H1 (cell line): Measurements from ENCODE around the gene HOXB5. TPM values are rescaled to one million over a fixed set of nuclear protein-coding genes. Genes with fewer than 3 reads are reported as not detected.

Experiments used
- CTCF ChIA-PET: fragments of 300-600 bp; sonication (Branson Sonifier 250); formaldehyde crosslinking; loops from one replicate; lab custom pipeline; 2021; ENCODE audit not compliant: partially characterized antibody; lab: Charles Lee
- POLR2A ChIA-PET: fragments of 300-600 bp; sonication (Branson Sonifier 250); formaldehyde crosslinking; loops from one replicate; lab custom pipeline; 2021; ENCODE audit warnings: inconsistent platforms; ENCODE audit not compliant: partially characterized antibody; lab: Charles Lee
- DNase-seq, 2 experiments: peaks; one replicate each; pipeline versions ENCODE4 v3.0.0 to v3.0.0-alpha.2; 2010 to 2022; ENCODE audit warnings: low spot score in 2 of 2, low read depth in 1 of 2, mixed read lengths in 1 of 2
- FAIRE-seq: peaks from 2 replicates; lab custom pipeline; 2011; peaks lifted over from hg19 to GRCh38; lab: Jason Lieb, UNC
- H2AFZ ChIP-seq: 2 replicates; pipeline ENCODE4 v1.8.1; 2012; ENCODE audit warnings: low read length, inconsistent platforms
- H2AK5ac ChIP-seq: 2 replicates; pipeline ENCODE4 v1.6.1; 2013; ENCODE audit warnings: low read depth, low read length
- H2BK120ac ChIP-seq: replicated peaks from 2 replicates; pipeline ENCODE3; 2013; ENCODE audit warnings: low read depth, low read length, inconsistent platforms
- H2BK12ac ChIP-seq: 2 replicates; pipeline ENCODE4 v1.6.1; 2013; ENCODE audit warnings: low read depth, low read length
- H2BK15ac ChIP-seq: 2 replicates; pipeline ENCODE4 v1.6.1; 2013; ENCODE audit warnings: low read length
- H2BK20ac ChIP-seq: 2 replicates; pipeline ENCODE4 v1.6.1; 2013; ENCODE audit warnings: low read length
- H2BK5ac ChIP-seq: 2 replicates; pipeline ENCODE4 v1.6.1; 2013; ENCODE audit warnings: low read depth, low read length
- H3K14ac ChIP-seq: 2 replicates; pipeline ENCODE4 v1.6.1; 2013; ENCODE audit warnings: inconsistent platforms; ENCODE audit not compliant: insufficient read length
- H3K18ac ChIP-seq: 2 replicates; pipeline ENCODE4 v1.6.1; 2013; ENCODE audit warnings: low read length; ENCODE audit errors: extremely low read depth
- H3K23ac ChIP-seq: 2 replicates; pipeline ENCODE4 v1.6.1; 2013; ENCODE audit warnings: inconsistent platforms; ENCODE audit not compliant: insufficient read length
- H3K23me2 ChIP-seq: 2 replicates; pipeline ENCODE4 v1.6.1; 2013; ENCODE audit warnings: low read depth, low read length
- H3K27ac ChIP-seq: 2 replicates; pipeline ENCODE4 v1.6.1; 2011; ENCODE audit warnings: low read depth, low read length, inconsistent platforms
- H3K27me3 ChIP-seq, 4 experiments: replicated peaks in 1 of 4; 1 replicate in 1 of 4; 2 replicates in 3 of 4; pipeline versions ENCODE4 v1.6.1 to v1.8.1; 2011 to 2013; ENCODE audit warnings: low read length in 3 of 4, mild to moderate bottlenecking in 3 of 4, inconsistent platforms in 2 of 4, mixed read lengths in 2 of 4, moderate library complexity in 1 of 4; ENCODE audit not compliant: control insufficient read depth in 3 of 4, insufficient read depth in 3 of 4; ENCODE audit errors: extremely low read depth in 1 of 4
- H3K36me3 ChIP-seq, 4 experiments: 2 replicates each; pipeline versions ENCODE4 v1.6.1 to v1.8.1; 2011 to 2013; ENCODE audit warnings: mild to moderate bottlenecking in 4 of 4, low read length in 3 of 4, moderate library complexity in 2 of 4, control low read depth in 1 of 4, inconsistent platforms in 1 of 4; ENCODE audit not compliant: insufficient read depth in 4 of 4, control insufficient read depth in 2 of 4
- H3K4ac ChIP-seq: replicated peaks from 2 replicates; pipeline ENCODE3; 2013; ENCODE audit warnings: low read length, low read depth, mixed read lengths, inconsistent platforms; ENCODE audit not compliant: insufficient read length
- H3K4me1 ChIP-seq, 4 experiments: replicated peaks in 1 of 4; 1 replicate in 1 of 4; 2 replicates in 3 of 4; pipeline versions ENCODE4 v1.6.1 to v1.8.1; 2011 to 2013; ENCODE audit warnings: low read length in 3 of 4, inconsistent platforms in 2 of 4, mixed read lengths in 1 of 4; ENCODE audit not compliant: insufficient read depth in 4 of 4, control insufficient read depth in 3 of 4
- H3K4me2 ChIP-seq, 2 experiments: 2 replicates each; pipeline versions ENCODE4 v1.6.1 to v1.8.1; 2011 to 2013; ENCODE audit warnings: low read depth in 2 of 2, low read length in 2 of 2, control low read depth in 1 of 2, inconsistent platforms in 1 of 2, mild to moderate bottlenecking in 1 of 2; ENCODE audit not compliant: insufficient read depth in 1 of 2
- H3K4me3 ChIP-seq, 4 experiments: fragments of 200-600, 300-600 bp in 1 of 4; sonication (generic), shearing (Covaris generic), sonication (Bioruptor Twin) in 1 of 4; 2 replicates each; pipeline versions ENCODE4 v1.5.1 to v1.8.1; 2011 to 2016; ENCODE audit warnings: low read length in 4 of 4, low read depth in 3 of 4, control low read depth in 2 of 4, inconsistent platforms in 2 of 4, mild to moderate bottlenecking in 2 of 4, mixed read lengths in 1 of 4, moderate library complexity in 1 of 4; ENCODE audit not compliant: insufficient read depth in 2 of 4; ENCODE audit errors: extremely low read depth in 1 of 4
- H3K56ac ChIP-seq: replicated peaks from 2 replicates; pipeline ENCODE3; 2013; ENCODE audit warnings: low read depth, mild to moderate bottlenecking, mixed read lengths, low read length, inconsistent platforms; ENCODE audit not compliant: insufficient read length
- H3K79me1 ChIP-seq: 2 replicates; pipeline ENCODE4 v1.6.1; 2013; ENCODE audit warnings: low read depth, low read length, control low read depth
- H3K79me2 ChIP-seq, 2 experiments: 2 replicates each; pipeline versions ENCODE4 v1.6.1 to v1.8.1; 2012 to 2013; ENCODE audit warnings: low read length in 2 of 2, mild to moderate bottlenecking in 2 of 2, inconsistent platforms in 1 of 2; ENCODE audit not compliant: insufficient read depth in 2 of 2, control insufficient read depth in 1 of 2
- H3K9ac ChIP-seq, 4 experiments: replicated peaks in 1 of 4; 1 replicate in 1 of 4; 2 replicates in 3 of 4; pipeline versions ENCODE4 v1.6.1 to v1.8.1; 2011 to 2013; ENCODE audit warnings: low read depth in 3 of 4, low read length in 3 of 4, control low read depth in 2 of 4, mild to moderate bottlenecking in 2 of 4, moderate library complexity in 2 of 4, inconsistent platforms in 1 of 4; ENCODE audit errors: extremely low read depth in 1 of 4
- H3K9me3 ChIP-seq, 2 experiments: 2 replicates each; pipeline versions ENCODE4 v1.6.1 to v1.8.1; 2012 to 2013; ENCODE audit warnings: mild to moderate bottlenecking in 2 of 2, moderate library complexity in 2 of 2, control low read depth in 1 of 2, inconsistent platforms in 1 of 2, low read depth in 1 of 2, low read length in 1 of 2, mixed read lengths in 1 of 2; ENCODE audit not compliant: insufficient read depth in 2 of 2
- H4K20me1 ChIP-seq, 2 experiments: replicated peaks in 1 of 2; 2 replicates each; pipeline versions ENCODE3 to v1.8.1; 2011 to 2013; ENCODE audit warnings: inconsistent platforms in 2 of 2, low read length in 2 of 2, mild to moderate bottlenecking in 1 of 2; ENCODE audit not compliant: insufficient read depth in 2 of 2, control insufficient read depth in 1 of 2
- H4K5ac ChIP-seq: 2 replicates; pipeline ENCODE4 v1.6.1; 2013; ENCODE audit warnings: low read length, low read depth, mixed read lengths, inconsistent platforms; ENCODE audit not compliant: insufficient read length
- H4K8ac ChIP-seq: 2 replicates; pipeline ENCODE4 v1.8.0; 2013; ENCODE audit warnings: mild to moderate bottlenecking, moderate library complexity, low read length, inconsistent platforms; ENCODE audit not compliant: insufficient read depth; ENCODE audit errors: extremely low read depth
- H4K91ac ChIP-seq: replicated peaks from 2 replicates; pipeline ENCODE3; 2013; ENCODE audit warnings: low read length, mixed read lengths, inconsistent platforms; ENCODE audit not compliant: insufficient read length
- CBX8 ChIP-seq: fragments of 300-800, 300-1000 bp; sonication (generic); IDR thresholded peaks from 2 replicates; pipeline ENCODE4 v1.7.1; 2016; ENCODE audit warnings: low read depth, low read length, borderline replicate concordance
- WGBS, 2 experiments: shearing (Covaris generic) in 1 of 2; methylation state at CpG; one replicate each; pipeline versions ENCODE4 v1.1.6 to v1.1.7; 2013 to 2015; ENCODE audit warnings: low lambda C conversion rate in 2 of 2, mixed read lengths in 2 of 2, inconsistent platforms in 1 of 2, low coverage in 1 of 2, missing lambda C conversion rate in 1 of 2; ENCODE audit not compliant: insufficient replicate concordance in 2 of 2, insufficient coverage in 1 of 2, insufficient read length in 1 of 2; ENCODE audit errors: extremely low coverage in 1 of 2, missing lambda C conversion rate in 1 of 2; 5-methylcytosine and 5-hydroxymethylcytosine counted together
- polyA plus RNA-seq, 7 experiments: library from polyadenylated mRNA; depleted of rRNA in 3 of 7; stranded (reverse) in 5 of 7; unstranded in 2 of 7; fragments of >200 nt in 5 of 7; fragments of 200-250 nt in 2 of 7; gene quantifications; 1 replicate in 5 of 7; 2 replicates in 1 of 7; 4 replicates in 1 of 7; pipeline versions ENCODE4 v1.2.1 to v1.2.3, GENCODE V29; 2011 to 2013; ENCODE audit warnings: missing spikeins in 2 of 7, mixed read lengths in 2 of 7
- total RNA-seq: library from RNA; stranded (reverse); fragmentation: NEBNext Ultra II Directional; extraction: Animal tissue kit (Norgen Biotek cat#: 25700); gene quantifications from 2 replicates; pipeline ENCODE4 v1.2.1, GENCODE V29; 2021
- TF ChIP-seq, protein P1 (sequence below): IDR thresholded peaks from 2 replicates; pipeline ENCODE4 v1.6.1; 2012; ENCODE audit warnings: low read length, inconsistent platforms

The HOXB5 gene
- total and polyA plus RNA-seq, 2 of the 8 experiments (the other 6 are each of a cell fraction or from before 2014, with no cell fraction given) = not detected

DNA sequence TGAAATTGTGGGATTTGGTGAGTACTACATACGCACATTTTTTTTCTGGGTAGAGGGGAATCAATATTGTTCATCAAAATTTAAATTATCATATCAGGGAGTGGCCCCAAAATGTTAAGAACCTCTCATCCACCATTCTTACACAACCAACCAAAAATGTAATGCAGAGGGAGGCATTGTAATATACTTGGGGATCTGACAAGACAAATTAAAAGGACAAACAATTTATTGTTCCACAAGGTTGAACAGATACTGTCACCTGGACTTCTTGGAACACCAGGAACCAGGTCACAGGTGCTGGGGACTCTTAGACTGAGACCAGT, 47.2 kb upstream of the HOXB5 start:
- Histone ChIP-seq H2AK5ac (no peak overlapping the region), H3K79me1 (no peaks in the 10 kb centered on the region), H4K5ac (no peak overlapping the region), H2BK15ac (no peak overlapping the region), H3K23me2 (no peaks in the 10 kb centered on the region), H3K79me2 (no peaks in the 10 kb centered on the region), H3K4me2 (no peak overlapping the region), H2BK5ac (no peak overlapping the region), H2BK120ac (no peak overlapping the region), H3K4ac (no peak overlapping the region), H3K27ac (no peak overlapping the region), H3K9ac (no peak overlapping the region), H3K9me3 (no peaks in the 10 kb centered on the region), H2BK20ac (no peak overlapping the region), H3K27me3 (peaks cover 98 to 100% (median 100%) of the 10 kb centered on the region in 4 experiments), H2AFZ (no peak overlapping the region), H3K4me3 (no peak overlapping the region), H3K14ac (no peak overlapping the region), H3K23ac (no peak overlapping the region), H4K8ac (no peak overlapping the region), H3K4me1 (peaks cover 1 to 3% (median 2%) of the 10 kb centered on the region in 4 experiments; a peak in 5 of 7 replicates), H2BK12ac (no peak overlapping the region), H3K56ac (no peak overlapping the region), H3K36me3 (peaks cover 0 to 10% (median 0%) of the 10 kb centered on the region in 4 experiments; a peak in 1 of 8 replicates), H3K18ac (no peak overlapping the region), H4K20me1 (peaks cover 8 to 32% of the 10 kb centered on the region in 2 experiments), H4K91ac (no peak overlapping the region)
- ChIA-PET POLR2A (no interaction called here), CTCF (interaction anchor here (0.7 to 3.4 kb wide), 10 partner anchors 12 to 425 kb away, joined by 3 to 15 read pairs (median 4); partner anchors contain the start of gene PRAC2)
- FAIRE-seq (no peak), DNase-seq (no peak)
- WGBS, 2 experiments = 64% methylated on average over 1 of the region's 1 CpG; no CpG with 5 or more reads in 1 of the 2 experiments
- 0 out of 2 replicates have a peak, but pooled peaks have one; percentile 56 for TF ChIP-seq CBX8
- TF ChIP-seq, protein P1, sequence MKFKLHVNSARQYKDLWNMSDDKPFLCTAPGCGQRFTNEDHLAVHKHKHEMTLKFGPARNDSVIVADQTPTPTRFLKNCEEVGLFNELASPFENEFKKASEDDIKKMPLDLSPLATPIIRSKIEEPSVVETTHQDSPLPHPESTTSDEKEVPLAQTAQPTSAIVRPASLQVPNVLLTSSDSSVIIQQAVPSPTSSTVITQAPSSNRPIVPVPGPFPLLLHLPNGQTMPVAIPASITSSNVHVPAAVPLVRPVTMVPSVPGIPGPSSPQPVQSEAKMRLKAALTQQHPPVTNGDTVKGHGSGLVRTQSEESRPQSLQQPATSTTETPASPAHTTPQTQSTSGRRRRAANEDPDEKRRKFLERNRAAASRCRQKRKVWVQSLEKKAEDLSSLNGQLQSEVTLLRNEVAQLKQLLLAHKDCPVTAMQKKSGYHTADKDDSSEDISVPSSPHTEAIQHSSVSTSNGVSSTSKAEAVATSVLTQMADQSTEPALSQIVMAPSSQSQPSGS = no peak
